Lower leg skin (tissue), 3 donors: ENCODE results near the gene NFKBIB.

ENCODE experiments used
- POLR2A ChIP-seq, 2 donors: fragments of 450-650 bp; IDR thresholded peaks; one replicate each; pipeline ENCODE4 v1.6.1; 2016 to 2017; ENCODE audit warnings: antibody characterized with exemption in 2 of 2, mild to moderate bottlenecking in 1 of 2, moderate library complexity in 1 of 2
- TF ChIP-seq, protein P1 (sequence below), 3 donors: fragments of 450-650 bp; IDR thresholded peaks; one replicate each; pipeline ENCODE4 v1.5.1; 2016; ENCODE audit warnings: antibody characterized with exemption in 3 of 3, mild to moderate bottlenecking in 3 of 3, moderate library complexity in 2 of 3

DNA sequence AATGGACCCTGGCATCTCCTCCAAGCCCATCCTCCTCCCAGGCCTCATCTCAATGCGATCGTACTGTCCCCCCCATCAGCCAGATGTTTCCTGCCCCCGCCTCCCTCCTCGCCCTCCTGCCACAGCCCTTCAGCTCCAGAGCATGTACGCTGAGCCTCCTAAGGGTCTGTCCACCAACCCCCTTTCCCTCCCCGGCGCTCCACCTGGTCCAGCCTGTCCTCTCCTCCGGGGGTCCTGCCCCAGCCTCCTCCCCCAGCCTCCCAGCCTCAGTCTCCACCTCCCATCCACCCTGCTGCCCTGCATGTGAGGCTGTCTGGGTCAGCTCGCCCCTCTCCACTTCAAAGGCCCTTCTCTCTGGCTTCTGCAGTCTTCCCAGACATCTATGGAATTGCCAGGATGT is 4.8 kb upstream of the NFKBIB start:
- TF ChIP-seq, protein P1, sequence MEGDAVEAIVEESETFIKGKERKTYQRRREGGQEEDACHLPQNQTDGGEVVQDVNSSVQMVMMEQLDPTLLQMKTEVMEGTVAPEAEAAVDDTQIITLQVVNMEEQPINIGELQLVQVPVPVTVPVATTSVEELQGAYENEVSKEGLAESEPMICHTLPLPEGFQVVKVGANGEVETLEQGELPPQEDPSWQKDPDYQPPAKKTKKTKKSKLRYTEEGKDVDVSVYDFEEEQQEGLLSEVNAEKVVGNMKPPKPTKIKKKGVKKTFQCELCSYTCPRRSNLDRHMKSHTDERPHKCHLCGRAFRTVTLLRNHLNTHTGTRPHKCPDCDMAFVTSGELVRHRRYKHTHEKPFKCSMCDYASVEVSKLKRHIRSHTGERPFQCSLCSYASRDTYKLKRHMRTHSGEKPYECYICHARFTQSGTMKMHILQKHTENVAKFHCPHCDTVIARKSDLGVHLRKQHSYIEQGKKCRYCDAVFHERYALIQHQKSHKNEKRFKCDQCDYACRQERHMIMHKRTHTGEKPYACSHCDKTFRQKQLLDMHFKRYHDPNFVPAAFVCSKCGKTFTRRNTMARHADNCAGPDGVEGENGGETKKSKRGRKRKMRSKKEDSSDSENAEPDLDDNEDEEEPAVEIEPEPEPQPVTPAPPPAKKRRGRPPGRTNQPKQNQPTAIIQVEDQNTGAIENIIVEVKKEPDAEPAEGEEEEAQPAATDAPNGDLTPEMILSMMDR (IDR thresholded peaks at IDR 0.05): no peak
- no peak for TF ChIP-seq POLR2A (IDR thresholded peaks at IDR 0.05)
